VCaP (cell line): ENCODE results near the gene RASGEF1C.

Experiments
- H3K27ac ChIP-seq: fragments of 450-650 bp; 2 replicates; pipeline ENCODE4 v1.5.1; 2017
- CTCF ChIP-seq: fragments of 450-650 bp; conservative IDR thresholded peaks from 2 replicates; pipeline ENCODE4 v1.5.1; 2017; ENCODE audit warnings: mild to moderate bottlenecking, moderate library complexity

The RASGEF1C gene

DNA sequence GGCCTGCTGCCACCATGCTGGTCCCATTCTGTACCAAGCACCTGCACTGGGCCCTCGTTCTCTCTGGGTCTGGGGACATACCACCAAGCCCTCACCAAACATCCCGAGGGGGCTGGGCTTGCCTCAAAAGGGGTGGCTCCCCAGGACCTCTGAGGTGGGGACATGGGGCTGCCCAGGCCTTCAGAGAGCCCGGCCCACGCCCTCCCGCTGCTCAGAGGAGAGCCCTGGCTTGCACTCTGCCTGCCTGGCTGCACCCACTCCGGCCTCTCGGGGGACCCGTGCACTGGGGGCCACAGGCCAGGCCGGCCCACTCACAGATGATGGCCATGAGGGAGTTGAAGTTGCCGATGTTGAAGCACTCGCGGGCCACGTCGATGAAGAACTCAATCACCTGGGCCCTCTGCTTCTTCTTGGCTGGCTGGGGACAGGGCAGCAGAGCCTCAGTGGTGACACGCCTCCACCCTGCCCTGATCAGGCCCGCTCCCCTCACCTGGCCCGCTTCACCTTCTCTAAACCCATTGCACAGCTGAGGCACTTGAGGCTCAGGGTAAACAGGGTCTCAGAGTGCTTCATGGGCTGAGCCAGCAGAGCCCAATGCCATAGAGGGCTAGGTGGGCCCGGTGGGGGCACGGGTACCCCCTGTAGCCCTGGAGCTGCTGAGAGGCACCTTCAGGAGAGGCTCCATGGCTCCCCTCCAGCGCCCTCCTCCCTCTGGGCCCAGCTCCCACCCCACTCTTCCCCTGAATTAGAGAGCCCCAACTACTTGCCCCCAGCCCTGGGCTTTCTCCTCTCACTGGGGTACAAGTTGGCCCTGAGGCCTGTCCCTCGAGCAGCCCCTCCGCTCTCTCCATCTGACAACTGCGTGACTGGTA is 89.7 kb downstream of the RASGEF1C start:
- no peak for TF ChIP-seq CTCF
- no peak overlapping the region for H3K27ac ChIP-seq

DNA sequence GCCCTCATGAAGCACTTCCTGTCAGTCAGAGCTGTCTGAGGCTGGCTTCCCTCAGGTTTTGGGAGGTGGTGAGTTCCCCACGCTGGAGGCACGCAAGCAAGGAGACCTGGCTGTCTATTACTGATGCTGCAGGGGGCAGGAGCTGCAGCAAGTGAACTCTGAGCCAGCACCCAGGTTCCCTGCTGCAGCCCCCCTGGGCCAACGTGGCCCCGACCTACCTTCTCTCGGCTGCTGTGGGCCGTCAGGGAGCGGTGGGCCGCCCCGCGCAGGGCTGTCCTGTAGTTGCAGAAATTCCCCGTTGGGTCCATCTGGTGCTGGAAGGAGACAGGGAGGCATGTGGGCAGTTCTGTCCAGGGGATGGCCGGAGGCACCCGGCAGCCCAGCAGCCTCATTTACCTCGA is 90.6 kb downstream of the RASGEF1C start:
- no peak overlapping the region for H3K27ac ChIP-seq

GRCh38 chr5:180117000-180117725 is 91.8 kb downstream of the RASGEF1C start:
- peak overlapping the region; percentile 18; the same call in 1 of the 2 replicates for H3K27ac ChIP-seq

More for the DNA sequence above, 90.6 kb downstream of the RASGEF1C start:
- no peak for TF ChIP-seq CTCF

DNA sequence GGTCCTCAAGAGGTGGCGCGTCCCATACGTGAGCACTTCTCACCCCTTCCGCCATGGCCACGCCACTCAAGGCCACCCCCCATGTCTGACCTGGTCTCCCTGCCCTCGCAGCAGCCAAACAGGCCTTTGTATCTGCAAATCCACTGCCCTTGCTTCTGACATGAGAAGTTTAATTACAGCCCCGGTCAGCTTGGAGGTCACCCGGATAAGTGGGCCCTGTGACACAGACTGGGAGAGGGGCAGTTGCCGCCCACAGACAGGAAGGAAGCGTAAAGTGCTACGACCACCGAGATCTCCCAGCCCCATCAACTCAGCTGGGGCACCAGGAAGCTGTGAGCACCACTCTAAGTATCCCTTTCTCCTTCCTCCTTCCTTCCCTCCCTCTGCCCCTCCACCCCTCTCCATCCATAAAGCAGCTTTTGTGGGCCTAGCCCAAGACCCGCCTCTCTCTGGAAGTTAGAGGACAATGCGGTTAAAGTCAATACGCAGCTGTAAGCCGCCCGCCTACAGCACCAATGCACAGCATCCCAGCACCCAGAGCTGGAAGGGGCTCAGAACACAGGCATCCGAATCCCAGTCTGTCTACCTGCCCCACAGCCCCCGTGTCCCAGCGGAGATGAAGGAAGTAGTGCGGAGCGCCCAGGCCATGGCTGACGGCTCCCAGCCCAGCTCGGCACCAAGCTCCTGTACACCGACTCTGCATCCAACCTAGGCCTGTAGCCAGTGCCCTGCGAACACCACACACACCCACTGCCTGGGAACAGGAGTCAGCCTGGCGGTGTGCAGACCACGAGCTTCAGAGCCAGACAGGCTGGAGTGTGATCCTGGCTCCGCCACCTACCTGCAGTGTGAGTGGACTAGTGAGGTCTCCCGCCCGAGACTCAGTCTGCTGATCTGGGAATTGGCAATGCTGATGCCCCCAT is 92.7 kb downstream of the RASGEF1C start:
- no peak for TF ChIP-seq CTCF
- peak overlapping the region; percentile 18; the same call in 1 of the 2 replicates for H3K27ac ChIP-seq

More at GRCh38 chr5:180117000-180117725, 91.8 kb downstream of the RASGEF1C start:
- TF ChIP-seq CTCF = peak; percentile 93

GRCh38 chr5:180115326-180116076 is 93.5 kb downstream of the RASGEF1C start:
- no peak overlapping the region for H3K27ac ChIP-seq
- no peak for TF ChIP-seq CTCF

GRCh38 chr5:180114304-180115003 is 94.6 kb downstream of the RASGEF1C start:
- TF ChIP-seq CTCF = no peak
- H3K27ac ChIP-seq = no peak overlapping the region
